ENCODE results near the gene CHURC1.
"Not testable (repeated sequence)": the region's sequence is repeated elsewhere in the genome, so short reads cannot be mapped to it uniquely, and the experiment has no call there.

The CHURC1 gene

DNA sequence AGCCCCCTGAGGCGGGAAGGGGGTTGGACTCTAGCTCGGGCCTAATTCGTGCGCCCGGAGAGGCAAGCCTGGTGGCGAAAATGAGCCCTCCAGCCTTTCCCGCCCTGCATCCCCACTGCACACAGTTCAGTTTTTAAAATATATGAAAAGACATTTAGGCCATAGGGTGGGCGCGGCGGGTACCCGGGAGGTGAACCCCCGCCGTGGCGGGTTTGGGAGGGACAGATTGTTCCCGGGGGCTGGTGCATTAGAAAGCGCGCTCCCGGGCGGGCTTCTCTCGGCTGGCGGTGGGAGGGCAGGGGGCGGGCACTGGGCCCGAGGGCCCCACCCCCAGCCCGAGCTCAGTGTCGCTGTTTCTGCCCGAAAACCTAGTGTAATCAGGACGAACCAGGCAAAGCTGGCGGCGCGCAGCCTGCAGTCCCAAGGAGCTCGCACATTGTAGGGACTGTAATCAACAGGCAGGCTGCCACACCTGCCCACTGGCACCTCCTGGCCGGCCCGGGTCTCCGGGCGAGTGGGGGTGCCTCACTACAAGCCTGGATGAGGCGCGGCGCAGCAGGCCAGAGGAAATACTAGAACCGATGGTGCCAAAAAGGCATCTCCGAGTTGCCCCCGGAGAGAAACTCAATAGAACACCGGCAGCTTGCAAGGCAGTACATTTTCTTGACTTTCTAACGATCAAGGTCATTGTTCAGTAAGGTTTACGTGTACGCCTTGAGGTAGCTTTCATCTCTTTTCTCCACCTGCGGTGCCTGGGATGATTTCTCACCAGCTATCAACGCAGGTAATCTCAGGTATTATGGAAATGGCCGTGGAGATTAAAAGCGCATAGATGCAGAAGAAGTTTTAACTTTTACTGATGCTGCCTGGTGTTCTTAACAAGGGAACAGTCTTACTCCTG, 33.8 kb upstream of the CHURC1 start:
- peak overlapping the region; percentile 79 for H3K4me3 Mint-ChIP-seq
- ATAC-seq = peak; percentile 87
- no peaks in the 10 kb centered on the region for H3K36me3 Mint-ChIP-seq (ENCODE audit: low read depth)
- no peak overlapping the region for H3K27ac Mint-ChIP-seq
- peaks cover 50% of the 10 kb centered on the region for H3K27me3 Mint-ChIP-seq
- no peaks in the 10 kb centered on the region for H3K9me3 Mint-ChIP-seq
- peak; percentile 70 for DNase-seq
- H3K4me1 Mint-ChIP-seq = peaks cover 4% of the 10 kb centered on the region

DNA sequence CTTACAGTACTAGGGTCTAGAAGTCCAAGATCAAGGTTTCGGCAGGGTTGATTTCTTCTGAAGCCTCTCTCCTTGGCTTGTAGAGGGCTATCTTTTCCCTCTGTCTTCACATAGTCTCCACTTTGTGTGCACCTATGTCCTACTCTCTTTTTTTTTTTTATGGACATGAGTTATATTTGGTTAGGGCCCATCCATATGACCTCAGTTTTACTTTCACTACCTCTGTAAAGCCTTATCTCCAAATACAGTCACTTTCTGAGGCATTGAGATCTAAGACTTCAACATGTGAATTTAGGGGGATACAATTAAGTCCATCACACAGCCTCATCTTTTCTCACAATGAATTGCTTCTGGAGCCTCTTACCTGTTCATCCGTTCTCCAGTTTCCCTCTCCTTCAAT, 28.7 kb upstream of the CHURC1 start:
- Mint-ChIP-seq H3K27ac (no peak overlapping the region), H3K4me3 (no peak overlapping the region), H3K27me3 (peaks cover 29% of the 10 kb centered on the region), H3K9me3 (no peaks in the 10 kb centered on the region), H3K4me1 (peaks cover 3% of the 10 kb centered on the region), H3K36me3 (ENCODE audit: low read depth) (no peaks in the 10 kb centered on the region)
- no peak for DNase-seq
- ATAC-seq = no peak

GRCh38 chr14:64889352-64889751, 24.9 kb upstream of the CHURC1 start:
- ATAC-seq (no peak), DNase-seq (no peak)
- Mint-ChIP-seq H3K36me3 (ENCODE audit: low read depth) (no peaks in the 10 kb centered on the region), H3K4me3 (no peak overlapping the region), H3K9me3 (no peaks in the 10 kb centered on the region), H3K4me1 (no peaks in the 10 kb centered on the region), H3K27ac (no peak overlapping the region), H3K27me3 (peaks cover 10% of the 10 kb centered on the region)

GRCh38 chr14:64891173-64891838, 22.9 kb upstream of the CHURC1 start:
- ATAC-seq (no peak), DNase-seq (no peak)
- Mint-ChIP-seq H3K4me1 (no peaks in the 10 kb centered on the region), H3K27me3 (peaks cover 7% of the 10 kb centered on the region), H3K27ac (no peak overlapping the region), H3K9me3 (no peaks in the 10 kb centered on the region), H3K4me3 (no peak overlapping the region), H3K36me3 (ENCODE audit: low read depth) (no peaks in the 10 kb centered on the region)

DNA sequence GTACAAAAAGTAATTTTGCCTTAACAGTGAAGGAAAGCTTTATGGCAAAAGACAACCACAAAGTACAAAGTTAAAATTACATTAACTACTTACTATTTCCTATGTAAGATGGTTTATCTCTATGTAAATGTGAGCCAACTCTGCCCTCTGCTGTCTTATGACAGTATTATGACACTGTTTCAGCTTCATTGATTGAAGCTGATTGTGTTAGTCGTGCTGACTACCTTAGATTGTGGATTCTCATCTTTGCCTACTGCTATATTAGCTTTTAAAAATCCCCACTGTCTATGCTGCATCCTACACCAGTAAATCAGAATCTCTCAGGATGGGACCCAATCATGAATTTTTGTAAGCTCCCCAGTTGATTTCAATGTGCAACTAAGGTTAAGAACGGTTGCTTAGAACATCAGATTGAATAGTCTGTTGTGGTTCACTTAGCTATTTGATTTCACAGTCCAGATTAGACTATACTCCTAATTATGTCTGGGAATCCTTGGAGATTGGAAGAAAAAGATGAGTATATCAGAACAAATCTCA, 22.3 kb upstream of the CHURC1 start:
- no peaks in the 10 kb centered on the region for H3K36me3 Mint-ChIP-seq (ENCODE audit: low read depth)
- peaks cover 7% of the 10 kb centered on the region for H3K27me3 Mint-ChIP-seq
- ATAC-seq = peak; percentile 80
- no peaks in the 10 kb centered on the region for H3K4me1 Mint-ChIP-seq
- H3K9me3 Mint-ChIP-seq = no peaks in the 10 kb centered on the region
- no peak overlapping the region for H3K4me3 Mint-ChIP-seq
- no peak for DNase-seq
- H3K27ac Mint-ChIP-seq = no peak overlapping the region

DNA sequence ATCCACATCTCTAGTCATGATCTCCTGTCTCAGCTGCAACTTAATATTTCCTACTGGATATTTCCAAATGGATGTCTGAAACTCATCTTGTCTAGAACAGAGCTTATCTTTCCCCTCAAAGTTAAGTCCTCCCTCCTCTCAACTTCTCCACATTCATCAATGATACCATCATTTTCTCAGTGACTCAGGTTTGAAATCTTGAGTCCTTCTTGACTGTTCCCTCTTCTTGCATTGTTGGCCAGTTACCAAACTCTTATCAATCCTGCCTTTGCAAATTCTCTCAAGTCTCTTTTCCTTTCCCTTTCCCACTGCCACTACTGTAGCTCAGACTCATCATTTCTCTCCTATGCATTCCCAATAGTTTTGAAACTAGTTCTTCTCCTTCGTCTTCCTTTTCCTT, 14.3 kb upstream of the CHURC1 start:
- ATAC-seq = no peak
- no peaks in the 10 kb centered on the region for H3K9me3 Mint-ChIP-seq
- H3K4me3 Mint-ChIP-seq = no peak overlapping the region
- H3K36me3 Mint-ChIP-seq (ENCODE audit: low read depth) = no peaks in the 10 kb centered on the region
- no peaks in the 10 kb centered on the region for H3K4me1 Mint-ChIP-seq
- no peak for DNase-seq
- H3K27me3 Mint-ChIP-seq = peaks cover 10% of the 10 kb centered on the region
- H3K27ac Mint-ChIP-seq = no peak overlapping the region

DNA sequence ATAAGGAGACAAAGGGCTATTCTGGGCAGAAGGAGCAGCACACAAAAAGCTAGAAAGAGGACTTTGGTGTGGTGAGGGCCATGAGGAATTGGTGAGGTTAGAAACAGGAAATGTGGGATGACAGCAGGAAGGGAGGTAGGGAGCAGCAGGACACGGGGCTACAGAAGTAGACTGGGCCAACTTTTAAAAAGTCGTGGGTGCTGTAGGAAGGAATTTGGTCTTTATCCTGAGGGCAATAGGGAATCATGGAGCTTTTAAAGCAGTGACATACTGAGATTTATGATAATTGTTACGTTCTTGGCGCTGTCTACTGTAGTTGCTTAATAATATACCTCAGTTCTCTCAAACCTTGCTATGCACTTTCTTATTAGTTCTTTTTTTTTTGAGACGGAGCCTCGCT, 8.2 kb upstream of the CHURC1 start:
- H3K9me3 Mint-ChIP-seq = no peaks in the 10 kb centered on the region
- H3K4me3 Mint-ChIP-seq = no peak overlapping the region
- no peak overlapping the region for H3K27ac Mint-ChIP-seq
- H3K27me3 Mint-ChIP-seq = peaks cover 7% of the 10 kb centered on the region
- ATAC-seq = no peak
- no peak for DNase-seq
- no peaks in the 10 kb centered on the region for H3K36me3 Mint-ChIP-seq (ENCODE audit: low read depth)
- H3K4me1 Mint-ChIP-seq = peaks cover 7% of the 10 kb centered on the region

GRCh38 chr14:64910847-64911495, 3.3 kb upstream of the CHURC1 start:
- H3K27me3 Mint-ChIP-seq = peaks cover 3% of the 10 kb centered on the region
- ATAC-seq (no peak), DNase-seq (no peak)
- H3K27ac Mint-ChIP-seq = no peak overlapping the region
- peaks cover 33% of the 10 kb centered on the region for H3K4me1 Mint-ChIP-seq
- no peak overlapping the region for H3K4me3 Mint-ChIP-seq
- peaks cover 8% of the 10 kb centered on the region for H3K36me3 Mint-ChIP-seq (ENCODE audit: low read depth)
- no peaks in the 10 kb centered on the region for H3K9me3 Mint-ChIP-seq

DNA sequence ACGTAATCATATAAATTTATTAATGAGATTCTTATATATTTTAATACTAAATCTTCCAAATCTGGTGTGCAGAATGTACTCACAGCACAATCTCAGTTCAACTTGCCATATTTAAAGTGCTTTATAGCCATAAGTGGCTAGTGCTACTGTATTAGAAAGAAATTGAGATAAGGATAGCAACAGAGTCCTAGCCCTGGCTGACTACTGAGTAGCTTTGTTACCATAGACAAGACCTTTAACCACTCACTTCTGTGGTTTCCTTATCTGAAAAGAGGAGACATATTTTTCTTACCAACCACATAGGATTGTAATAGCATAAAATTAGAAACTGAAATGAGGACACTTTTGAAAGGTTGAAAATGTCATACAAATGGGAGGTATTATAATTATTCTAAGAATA, 2.0 kb upstream of the CHURC1 start:
- Mint-ChIP-seq H3K4me1 (peaks cover 38% of the 10 kb centered on the region), H3K27me3 (no peaks in the 10 kb centered on the region), H3K27ac (no peak overlapping the region), H3K36me3 (ENCODE audit: low read depth) (peaks cover 17% of the 10 kb centered on the region), H3K9me3 (no peaks in the 10 kb centered on the region), H3K4me3 (no peak overlapping the region)
- no peak for ATAC-seq
- no peak for DNase-seq

DNA sequence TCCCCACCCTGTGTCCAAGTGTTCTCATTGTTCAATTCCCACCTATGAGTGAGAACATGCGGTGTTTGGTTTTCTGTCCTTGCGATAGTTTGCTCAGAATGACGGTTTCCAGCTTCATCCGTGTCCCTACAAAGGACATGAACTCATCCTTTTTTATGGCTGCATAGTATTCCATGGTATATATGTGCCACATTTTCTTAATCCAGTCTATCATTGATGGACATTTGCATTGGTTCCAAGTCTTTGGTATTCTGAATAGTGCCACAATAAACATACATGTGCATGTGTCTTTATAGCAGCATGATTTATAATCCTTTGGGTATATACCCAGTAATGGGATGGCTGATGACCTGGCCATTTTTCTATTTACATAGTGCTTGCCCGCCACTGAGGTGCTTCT, 778 bp upstream of the CHURC1 start:
- H3K27ac Mint-ChIP-seq, H3K27me3 Mint-ChIP-seq, ATAC-seq, DNase-seq, H3K9me3 Mint-ChIP-seq: not testable (repeated sequence)
- Mint-ChIP-seq H3K4me3 (peak overlapping the region; percentile 88), H3K36me3 (ENCODE audit: low read depth) (peaks cover 23% of the 10 kb centered on the region), H3K4me1 (peaks cover 50% of the 10 kb centered on the region)

- peak overlapping the region; percentile 94 for H3K27ac Mint-ChIP-seq
- H3K4me3 Mint-ChIP-seq = peak overlapping the region; percentile 88
- H3K36me3 Mint-ChIP-seq (ENCODE audit: low read depth) = peaks cover 23% of the 10 kb centered on the region
- peaks cover 57% of the 10 kb centered on the region for H3K4me1 Mint-ChIP-seq
- ATAC-seq = no peak
- DNase-seq = no peak
- no peaks in the 10 kb centered on the region for H3K9me3 Mint-ChIP-seq
- H3K27me3 Mint-ChIP-seq = no peaks in the 10 kb centered on the region
Observed at GRCh38 chr14:64915029-64915424, 772 bp downstream of the CHURC1 start.

- DNase-seq (no peak), ATAC-seq (no peak)
- H3K36me3 Mint-ChIP-seq (ENCODE audit: low read depth) = peaks cover 25% of the 10 kb centered on the region
- peaks cover 64% of the 10 kb centered on the region for H3K4me1 Mint-ChIP-seq
- no peaks in the 10 kb centered on the region for H3K9me3 Mint-ChIP-seq
- H3K27ac Mint-ChIP-seq = peak overlapping the region; percentile 94
- H3K27me3 Mint-ChIP-seq = no peaks in the 10 kb centered on the region
- H3K4me3 Mint-ChIP-seq = peak overlapping the region; percentile 88
Observed at GRCh38 chr14:64915797-64916196, 1.5 kb downstream of the CHURC1 start.

- ATAC-seq (no peak), DNase-seq (no peak)
- no peaks in the 10 kb centered on the region for H3K9me3 Mint-ChIP-seq
- H3K27me3 Mint-ChIP-seq = no peaks in the 10 kb centered on the region
- peaks cover 66% of the 10 kb centered on the region for H3K4me1 Mint-ChIP-seq
- H3K27ac Mint-ChIP-seq = peak overlapping the region; percentile 14
- peaks cover 29% of the 10 kb centered on the region for H3K36me3 Mint-ChIP-seq (ENCODE audit: low read depth)
- no peak overlapping the region for H3K4me3 Mint-ChIP-seq
Observed at GRCh38 chr14:64918216-64918615, 4.0 kb downstream of the CHURC1 start.

GRCh38 chr14:64919215-64919614, 5.0 kb downstream of the CHURC1 start:
- H3K27me3 Mint-ChIP-seq = no peaks in the 10 kb centered on the region
- H3K27ac Mint-ChIP-seq = no peak overlapping the region
- no peaks in the 10 kb centered on the region for H3K9me3 Mint-ChIP-seq
- DNase-seq (no peak), ATAC-seq (no peak)
- H3K36me3 Mint-ChIP-seq (ENCODE audit: low read depth) = peaks cover 35% of the 10 kb centered on the region
- no peak overlapping the region for H3K4me3 Mint-ChIP-seq
- peaks cover 64% of the 10 kb centered on the region for H3K4me1 Mint-ChIP-seq

All from activated naive CD8-positive, alpha-beta T cell treated with anti-CD3 and anti-CD28 coated beads, Interleukin-2, amount 50 U/mL, for 24 hours (primary cell).